ENCODE data around the gene MAP7D1.

The MAP7D1 gene

GRCh38 chr1:36112823-36113222 lies 43.1 kb upstream of the MAP7D1 start:
- H3K4me3 ChIP-seq (ENCODE audit: low read depth, low read length), result no peak overlapping the region
- no peak for TF ChIP-seq CTCF (IDR thresholded peaks at IDR 0.05; ENCODE audit: low read depth, low read length, missing control alignments)
- DNase-seq (ENCODE audit: low read depth), result no peak

- H3K4me3 ChIP-seq (ENCODE audit: low read depth, low read length), result no peak overlapping the region
- DNase-seq (ENCODE audit: low read depth), result no peak
- TF ChIP-seq CTCF (IDR thresholded peaks at IDR 0.05; ENCODE audit: low read depth, low read length, missing control alignments), result no peak
Measured at GRCh38 chr1:36114371-36114770, 41.6 kb upstream of the MAP7D1 start.

- no peak for TF ChIP-seq CTCF (IDR thresholded peaks at IDR 0.05; ENCODE audit: low read depth, low read length, missing control alignments)
- H3K4me3 ChIP-seq (ENCODE audit: low read depth, low read length), result no peak overlapping the region
- DNase-seq (ENCODE audit: low read depth), result no peak
Measured at GRCh38 chr1:36115200-36115669, 40.7 kb upstream of the MAP7D1 start.

GRCh38 chr1:36115931-36116330 lies 40.0 kb upstream of the MAP7D1 start:
- no peak overlapping the region for H3K4me3 ChIP-seq (ENCODE audit: low read depth, low read length)
- DNase-seq (ENCODE audit: low read depth), result no peak
- TF ChIP-seq CTCF (IDR thresholded peaks at IDR 0.05; ENCODE audit: low read depth, low read length, missing control alignments), result no peak

GRCh38 chr1:36116901-36117300 lies 39.1 kb upstream of the MAP7D1 start:
- DNase-seq (ENCODE audit: low read depth), result no peak

GRCh38 chr1:36118447-36119204 lies 37.3 kb upstream of the MAP7D1 start:
- no peak for TF ChIP-seq CTCF (IDR thresholded peaks at IDR 0.05; ENCODE audit: low read depth, low read length, missing control alignments)
- DNase-seq (ENCODE audit: low read depth), result no peak

More at GRCh38 chr1:36116901-36117300, 39.1 kb upstream of the MAP7D1 start:
- TF ChIP-seq CTCF (IDR thresholded peaks at IDR 0.05; ENCODE audit: low read depth, low read length, missing control alignments), result no peak
- H3K4me3 ChIP-seq (ENCODE audit: low read depth, low read length), result no peak overlapping the region

GRCh38 chr1:36119456-36119855 lies 36.5 kb upstream of the MAP7D1 start:
- no peak for TF ChIP-seq CTCF (IDR thresholded peaks at IDR 0.05; ENCODE audit: low read depth, low read length, missing control alignments)
- H3K4me3 ChIP-seq (ENCODE audit: low read depth, low read length), result no peak overlapping the region
- DNase-seq (ENCODE audit: low read depth), result no peak

More at GRCh38 chr1:36118447-36119204, 37.3 kb upstream of the MAP7D1 start:
- no peak overlapping the region for H3K4me3 ChIP-seq (ENCODE audit: low read depth, low read length)

All from GM12864 (cell line).